ENCODE results near the gene KLHDC4. TPM values are rescaled to one million over a fixed set of nuclear protein-coding genes. Genes with fewer than 3 reads are reported as not detected.

KLHDC4 gene
- total and polyA plus RNA-seq, 4 donors = 8.2 to 27.6 (median 14.2) TPM

DNA sequence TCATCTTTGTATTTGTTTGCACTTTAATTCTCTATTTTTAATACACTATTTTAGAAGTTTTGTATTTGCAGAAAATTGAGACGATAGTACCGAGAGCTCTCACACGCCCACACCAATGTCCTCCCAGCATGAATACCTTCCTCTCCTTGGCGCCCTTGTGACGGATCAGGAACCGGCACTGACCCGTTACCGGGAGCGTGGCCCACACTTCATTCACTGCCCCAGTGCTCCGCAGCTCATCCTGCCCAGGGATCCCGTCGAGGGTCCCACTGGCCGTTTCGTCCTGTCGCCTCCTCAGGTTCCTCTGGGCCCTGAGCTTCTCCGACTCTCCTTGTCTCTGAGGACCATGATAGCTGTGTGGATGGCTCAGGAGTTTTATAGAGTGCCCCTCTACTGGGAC, 50.6 kb downstream of the KLHDC4 start:
- H3K4me3 ChIP-seq (ENCODE audit: low read depth in 1 of 3, low read length in 3 of 3) = no peak overlapping the region
- DNase-seq (ENCODE audit: low spot score) = no peak
- H3K9me3 ChIP-seq (ENCODE audit: control insufficient read depth in 4 of 4, low read length in 3 of 4) = no peaks in the 10 kb centered on the region
- H3K9ac ChIP-seq (ENCODE audit: low read depth in 1 of 2, low read length in 2 of 2) = no peak overlapping the region
- no peak overlapping the region for H3K27ac ChIP-seq (ENCODE audit: low read depth in 1 of 2, low read length in 2 of 2)
- no peaks in the 10 kb centered on the region for H3K27me3 ChIP-seq (ENCODE audit: control insufficient read depth in 4 of 4, insufficient read depth in 4 of 4, low read length in 3 of 4)
- TF ChIP-seq YY1 (IDR thresholded peaks at IDR 0.05) (no peak), JUND (IDR thresholded peaks at IDR 0.05) (no peak), TAF1 (conservative IDR thresholded peaks at IDR 0.05) (no peak), HNF4A (conservative IDR thresholded peaks at IDR 0.05) (no peak), NR2F2 (IDR thresholded peaks at IDR 0.05) (no peak), ATF3 (IDR thresholded peaks at IDR 0.05) (no peak), RAD21 (IDR thresholded peaks at IDR 0.05) (no peak), HNF4G (IDR thresholded peaks at IDR 0.05) (no peak), FOXA1 (IDR thresholded peaks at IDR 0.05) (no peak), ZBTB33 (IDR thresholded peaks at IDR 0.05) (no peak), GABPA (IDR thresholded peaks at IDR 0.05 in 1 of 2, conservative IDR thresholded peaks at IDR 0.05 in 1 of 2) (no peak), EGR1 (IDR thresholded peaks at IDR 0.05; ENCODE audit: low read depth in 2 of 2) (no peak), RXRA (IDR thresholded peaks at IDR 0.05) (no peak), MAX (IDR thresholded peaks at IDR 0.05) (no peak), FOXA2 (IDR thresholded peaks at IDR 0.05) (no peak)
- H3K36me3 ChIP-seq (ENCODE audit: control insufficient read depth in 4 of 4, insufficient read depth in 3 of 4, low read depth in 1 of 4, low read length in 3 of 4) = peaks cover 0 to 32% (median 8%) of the 10 kb centered on the region in 4 donors
- H3K4me1 ChIP-seq (ENCODE audit: control insufficient read depth in 4 of 4, insufficient read depth in 4 of 4, low read length in 3 of 4) = no peaks in the 10 kb centered on the region
- WGBS = 98% methylated on average over 16 of the region's 16 CpGs

- Histone ChIP-seq H3K9me3 (ENCODE audit: control insufficient read depth in 4 of 4, low read length in 3 of 4) (no peaks in the 10 kb centered on the region), H3K27me3 (ENCODE audit: control insufficient read depth in 4 of 4, insufficient read depth in 4 of 4, low read length in 3 of 4) (no peaks in the 10 kb centered on the region), H3K4me3 (ENCODE audit: low read depth in 1 of 3, low read length in 3 of 3) (no peak overlapping the region), H3K9ac (ENCODE audit: low read depth in 1 of 2, low read length in 2 of 2) (no peak overlapping the region), H3K4me1 (ENCODE audit: control insufficient read depth in 4 of 4, insufficient read depth in 4 of 4, low read length in 3 of 4) (no peaks in the 10 kb centered on the region), H3K36me3 (ENCODE audit: control insufficient read depth in 4 of 4, insufficient read depth in 3 of 4, low read depth in 1 of 4, low read length in 3 of 4) (peaks cover under 1 to 48% (median 13%) of the 10 kb centered on the region in 4 donors), H3K27ac (ENCODE audit: low read depth in 1 of 2, low read length in 2 of 2) (no peak overlapping the region)
- DNase-seq (ENCODE audit: low spot score) = no peak
- no peak for TF ChIP-seq TAF1 (conservative IDR thresholded peaks at IDR 0.05)
- no peak for TF ChIP-seq MAX (IDR thresholded peaks at IDR 0.05)
- TF ChIP-seq, protein P1, sequence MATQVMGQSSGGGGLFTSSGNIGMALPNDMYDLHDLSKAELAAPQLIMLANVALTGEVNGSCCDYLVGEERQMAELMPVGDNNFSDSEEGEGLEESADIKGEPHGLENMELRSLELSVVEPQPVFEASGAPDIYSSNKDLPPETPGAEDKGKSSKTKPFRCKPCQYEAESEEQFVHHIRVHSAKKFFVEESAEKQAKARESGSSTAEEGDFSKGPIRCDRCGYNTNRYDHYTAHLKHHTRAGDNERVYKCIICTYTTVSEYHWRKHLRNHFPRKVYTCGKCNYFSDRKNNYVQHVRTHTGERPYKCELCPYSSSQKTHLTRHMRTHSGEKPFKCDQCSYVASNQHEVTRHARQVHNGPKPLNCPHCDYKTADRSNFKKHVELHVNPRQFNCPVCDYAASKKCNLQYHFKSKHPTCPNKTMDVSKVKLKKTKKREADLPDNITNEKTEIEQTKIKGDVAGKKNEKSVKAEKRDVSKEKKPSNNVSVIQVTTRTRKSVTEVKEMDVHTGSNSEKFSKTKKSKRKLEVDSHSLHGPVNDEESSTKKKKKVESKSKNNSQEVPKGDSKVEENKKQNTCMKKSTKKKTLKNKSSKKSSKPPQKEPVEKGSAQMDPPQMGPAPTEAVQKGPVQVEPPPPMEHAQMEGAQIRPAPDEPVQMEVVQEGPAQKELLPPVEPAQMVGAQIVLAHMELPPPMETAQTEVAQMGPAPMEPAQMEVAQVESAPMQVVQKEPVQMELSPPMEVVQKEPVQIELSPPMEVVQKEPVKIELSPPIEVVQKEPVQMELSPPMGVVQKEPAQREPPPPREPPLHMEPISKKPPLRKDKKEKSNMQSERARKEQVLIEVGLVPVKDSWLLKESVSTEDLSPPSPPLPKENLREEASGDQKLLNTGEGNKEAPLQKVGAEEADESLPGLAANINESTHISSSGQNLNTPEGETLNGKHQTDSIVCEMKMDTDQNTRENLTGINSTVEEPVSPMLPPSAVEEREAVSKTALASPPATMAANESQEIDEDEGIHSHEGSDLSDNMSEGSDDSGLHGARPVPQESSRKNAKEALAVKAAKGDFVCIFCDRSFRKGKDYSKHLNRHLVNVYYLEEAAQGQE (IDR thresholded peaks at IDR 0.05) = no peak
- TF ChIP-seq NR2F2 (IDR thresholded peaks at IDR 0.05) = no peak
- TF ChIP-seq FOXA1 (IDR thresholded peaks at IDR 0.05) = no peak
- no peak for TF ChIP-seq FOXA2 (IDR thresholded peaks at IDR 0.05)
- TF ChIP-seq, protein P2, sequence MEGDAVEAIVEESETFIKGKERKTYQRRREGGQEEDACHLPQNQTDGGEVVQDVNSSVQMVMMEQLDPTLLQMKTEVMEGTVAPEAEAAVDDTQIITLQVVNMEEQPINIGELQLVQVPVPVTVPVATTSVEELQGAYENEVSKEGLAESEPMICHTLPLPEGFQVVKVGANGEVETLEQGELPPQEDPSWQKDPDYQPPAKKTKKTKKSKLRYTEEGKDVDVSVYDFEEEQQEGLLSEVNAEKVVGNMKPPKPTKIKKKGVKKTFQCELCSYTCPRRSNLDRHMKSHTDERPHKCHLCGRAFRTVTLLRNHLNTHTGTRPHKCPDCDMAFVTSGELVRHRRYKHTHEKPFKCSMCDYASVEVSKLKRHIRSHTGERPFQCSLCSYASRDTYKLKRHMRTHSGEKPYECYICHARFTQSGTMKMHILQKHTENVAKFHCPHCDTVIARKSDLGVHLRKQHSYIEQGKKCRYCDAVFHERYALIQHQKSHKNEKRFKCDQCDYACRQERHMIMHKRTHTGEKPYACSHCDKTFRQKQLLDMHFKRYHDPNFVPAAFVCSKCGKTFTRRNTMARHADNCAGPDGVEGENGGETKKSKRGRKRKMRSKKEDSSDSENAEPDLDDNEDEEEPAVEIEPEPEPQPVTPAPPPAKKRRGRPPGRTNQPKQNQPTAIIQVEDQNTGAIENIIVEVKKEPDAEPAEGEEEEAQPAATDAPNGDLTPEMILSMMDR (IDR thresholded peaks at IDR 0.05; ENCODE audit: low read depth, low read length, missing input control) = no peak
- TF ChIP-seq JUND (IDR thresholded peaks at IDR 0.05) = no peak
- TF ChIP-seq ZBTB33 (IDR thresholded peaks at IDR 0.05) = no peak
- TF ChIP-seq HNF4A (conservative IDR thresholded peaks at IDR 0.05) = no peak
- no peak for TF ChIP-seq GABPA (IDR thresholded peaks at IDR 0.05 in 1 of 2, conservative IDR thresholded peaks at IDR 0.05 in 1 of 2)
- TF ChIP-seq RAD21 (IDR thresholded peaks at IDR 0.05) = no peak
- TF ChIP-seq EGR1 (IDR thresholded peaks at IDR 0.05; ENCODE audit: low read depth in 2 of 2) = no peak
- TF ChIP-seq HNF4G (IDR thresholded peaks at IDR 0.05) = no peak
- no peak for TF ChIP-seq YY1 (IDR thresholded peaks at IDR 0.05)
- no peak for TF ChIP-seq RXRA (IDR thresholded peaks at IDR 0.05)
- 90% methylated on average over 19 of the region's 19 CpGs for WGBS
Observed at GRCh38 chr16:87713451-87714229, 52.1 kb downstream of the KLHDC4 start.

All from liver (tissue), 9 donors.